MM.1S (cell line): Measurements from ENCODE around the gene ENC1.

Experiments
- DNase-seq: peaks from one replicate; pipeline ENCODE4 v3.0.0-alpha.2; 2015
- H2AFZ ChIP-seq: fragments of 300-600 bp; sonication (generic); 2 replicates; pipeline ENCODE4 v1.6.0; 2016; ENCODE audit warnings: antibody characterized with exemption, low read length
- H3F3A ChIP-seq: fragments of 300-600 bp; sonication (generic); 2 replicates; pipeline ENCODE4 v1.6.1; 2016; ENCODE audit warnings: mild to moderate bottlenecking, antibody characterized with exemption, low read length, moderate library complexity, mixed read lengths; ENCODE audit not compliant: insufficient read depth
- H3K27ac ChIP-seq: fragments of 300-600 bp; sonication (generic); 2 replicates; pipeline ENCODE4 v1.5.1; 2016; ENCODE audit warnings: mild to moderate bottlenecking, low read length
- H3K27me3 ChIP-seq: fragments of 300-600 bp; sonication (generic); replicated peaks from 2 replicates; pipeline ENCODE4 v1.6.0; 2016; ENCODE audit warnings: low read length; ENCODE audit not compliant: insufficient read depth
- H3K36me3 ChIP-seq: fragments of 300-600 bp; sonication (generic); replicated peaks from 2 replicates; pipeline ENCODE4 v1.6.1; 2016; ENCODE audit warnings: mild to moderate bottlenecking, low read length, mixed read lengths; ENCODE audit not compliant: insufficient read depth
- H3K4me1 ChIP-seq: fragments of 300-600 bp; sonication (generic); 2 replicates; pipeline ENCODE4 v1.6.1; 2016; ENCODE audit warnings: low read length, mixed read lengths
- H3K4me2 ChIP-seq: fragments of 300-600 bp; sonication (generic); 2 replicates; pipeline ENCODE4 v1.6.0; 2016; ENCODE audit warnings: low read depth, low read length
- H3K4me3 ChIP-seq: fragments of 300-600 bp; sonication (generic); 2 replicates; pipeline ENCODE4 v1.5.1; 2016; ENCODE audit warnings: low read length, mixed read lengths
- H3K79me2 ChIP-seq: fragments of 300-600 bp; sonication (generic); 2 replicates; pipeline ENCODE4 v1.6.1; 2016; ENCODE audit warnings: mixed run types, low read length, mixed read lengths
- H3K9ac ChIP-seq: fragments of 300-600 bp; sonication (generic); 2 replicates; pipeline ENCODE4 v1.6.1; 2016; ENCODE audit warnings: low read length, mixed read lengths
- H3K9me2 ChIP-seq: fragments of 300-600 bp; sonication (generic); replicated peaks from 2 replicates; pipeline ENCODE4 v1.6.1; 2016; ENCODE audit warnings: mild to moderate bottlenecking, low read length, mixed read lengths; ENCODE audit not compliant: insufficient read depth
- H3K9me3 ChIP-seq: fragments of 300-600 bp; sonication (generic); replicated peaks from 2 replicates; pipeline ENCODE4 v1.6.1; 2016; ENCODE audit warnings: mild to moderate bottlenecking, low read length, mixed read lengths; ENCODE audit not compliant: insufficient read depth
- H4K20me1 ChIP-seq: fragments of 300-600 bp; sonication (generic); 2 replicates; pipeline ENCODE4 v1.6.1; 2016; ENCODE audit warnings: mild to moderate bottlenecking, low read length, moderate library complexity, mixed read lengths; ENCODE audit not compliant: insufficient read depth
- EZH2 ChIP-seq: fragments of 300-600 bp; sonication (generic); optimal IDR thresholded peaks from 2 replicates; pipeline ENCODE3; 2017; ENCODE audit warnings: low read depth, mild to moderate bottlenecking, antibody characterized with exemption, low read length, mixed read lengths
- EZH2phosphoT487 ChIP-seq: fragments of 300-600 bp; sonication (generic); IDR thresholded peaks from 2 replicates; pipeline ENCODE4 v1.6.1; 2018; ENCODE audit warnings: antibody characterized with exemption, low read length
- TF ChIP-seq, protein P1 (sequence below): fragments of 300-600 bp; sonication (generic); IDR thresholded peaks from 2 replicates; pipeline ENCODE4 v1.5.1; 2016; ENCODE audit warnings: antibody characterized with exemption, low read length, mixed read lengths

Gene ENC1

DNA sequence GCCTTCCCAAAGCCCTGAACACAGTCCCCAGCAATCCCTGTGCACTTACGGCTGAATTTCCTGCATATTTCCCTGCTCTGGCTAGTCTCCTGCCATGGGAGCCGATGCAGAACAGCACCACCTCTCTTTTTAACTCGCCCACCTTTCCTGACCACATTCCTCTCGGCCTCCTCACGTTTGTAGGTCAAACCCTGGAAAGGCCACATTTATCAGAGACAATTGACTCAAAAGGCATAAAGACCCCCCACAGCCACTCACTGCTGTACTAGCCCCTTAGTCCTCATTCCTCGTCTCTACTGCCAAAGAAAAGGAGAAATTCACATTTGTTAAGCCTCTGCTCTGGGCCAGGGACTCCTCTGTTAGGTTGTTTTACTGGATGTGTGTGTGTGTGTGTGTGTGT, 43.6 kb downstream of the ENC1 start:
- Histone ChIP-seq H3K9ac (no peak overlapping the region), H4K20me1 (no peaks in the 10 kb centered on the region), H3K4me2 (no peak overlapping the region), H3K27me3 (no peaks in the 10 kb centered on the region), H2AFZ (no peak overlapping the region), H3F3A (no peaks in the 10 kb centered on the region), H3K4me3 (no peak overlapping the region), H3K36me3 (no peaks in the 10 kb centered on the region), H3K79me2 (no peaks in the 10 kb centered on the region), H3K4me1 (no peaks in the 10 kb centered on the region), H3K9me2 (no peaks in the 10 kb centered on the region), H3K27ac (no peak overlapping the region), H3K9me3 (no peaks in the 10 kb centered on the region)
- no peak for DNase-seq
- no peak for TF ChIP-seq EZH2
- TF ChIP-seq, protein P1, sequence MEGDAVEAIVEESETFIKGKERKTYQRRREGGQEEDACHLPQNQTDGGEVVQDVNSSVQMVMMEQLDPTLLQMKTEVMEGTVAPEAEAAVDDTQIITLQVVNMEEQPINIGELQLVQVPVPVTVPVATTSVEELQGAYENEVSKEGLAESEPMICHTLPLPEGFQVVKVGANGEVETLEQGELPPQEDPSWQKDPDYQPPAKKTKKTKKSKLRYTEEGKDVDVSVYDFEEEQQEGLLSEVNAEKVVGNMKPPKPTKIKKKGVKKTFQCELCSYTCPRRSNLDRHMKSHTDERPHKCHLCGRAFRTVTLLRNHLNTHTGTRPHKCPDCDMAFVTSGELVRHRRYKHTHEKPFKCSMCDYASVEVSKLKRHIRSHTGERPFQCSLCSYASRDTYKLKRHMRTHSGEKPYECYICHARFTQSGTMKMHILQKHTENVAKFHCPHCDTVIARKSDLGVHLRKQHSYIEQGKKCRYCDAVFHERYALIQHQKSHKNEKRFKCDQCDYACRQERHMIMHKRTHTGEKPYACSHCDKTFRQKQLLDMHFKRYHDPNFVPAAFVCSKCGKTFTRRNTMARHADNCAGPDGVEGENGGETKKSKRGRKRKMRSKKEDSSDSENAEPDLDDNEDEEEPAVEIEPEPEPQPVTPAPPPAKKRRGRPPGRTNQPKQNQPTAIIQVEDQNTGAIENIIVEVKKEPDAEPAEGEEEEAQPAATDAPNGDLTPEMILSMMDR = no peak
- no peak for TF ChIP-seq EZH2phosphoT487

DNA sequence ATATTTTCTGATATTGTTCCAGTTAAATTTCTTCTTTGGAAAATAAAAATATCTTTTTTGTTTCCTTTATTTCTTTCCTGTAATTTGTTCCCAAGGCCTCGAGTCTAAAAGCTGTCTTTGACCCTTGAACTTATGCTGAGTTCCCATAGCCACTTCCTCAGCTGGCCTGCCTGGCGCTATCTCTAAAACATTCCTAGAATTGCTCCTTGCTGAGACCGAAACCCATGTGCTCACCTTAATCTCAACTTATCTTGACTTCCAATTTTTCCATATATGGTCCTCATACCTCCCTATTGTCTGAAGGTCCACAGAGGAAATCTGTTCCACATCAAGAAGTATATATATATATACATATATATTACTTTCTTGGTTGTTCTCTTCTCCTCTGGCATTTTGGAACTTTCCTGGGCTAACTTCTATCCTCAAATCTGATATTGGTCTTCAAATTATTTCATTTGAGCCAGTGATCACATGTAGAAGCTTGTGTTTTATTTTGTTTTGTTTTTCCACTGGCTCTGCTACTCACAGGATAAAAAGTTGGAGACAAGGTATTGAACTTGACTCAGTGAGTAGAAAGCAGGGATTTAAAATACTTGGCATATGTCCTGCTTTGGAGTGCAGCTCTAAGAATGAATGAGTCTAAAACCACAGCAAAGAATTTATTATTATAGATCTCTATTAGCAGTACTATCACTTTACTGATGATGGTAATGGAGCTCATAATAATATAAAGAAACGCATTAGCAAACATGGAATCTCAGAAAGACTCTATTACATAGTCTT, 45.2 kb downstream of the ENC1 start:
- H3K4me2 ChIP-seq = no peak overlapping the region
- H2AFZ ChIP-seq = no peak overlapping the region
- no peaks in the 10 kb centered on the region for H3K27me3 ChIP-seq
- H3K9ac ChIP-seq = no peak overlapping the region
- H3K4me1 ChIP-seq = no peaks in the 10 kb centered on the region
- TF ChIP-seq, protein P1 = no peak
- TF ChIP-seq EZH2phosphoT487 (no peak), EZH2 (no peak)
- H3F3A ChIP-seq = no peaks in the 10 kb centered on the region
- no peak overlapping the region for H3K27ac ChIP-seq
- H3K79me2 ChIP-seq = no peaks in the 10 kb centered on the region
- H4K20me1 ChIP-seq = no peaks in the 10 kb centered on the region
- H3K9me2 ChIP-seq = no peaks in the 10 kb centered on the region
- no peaks in the 10 kb centered on the region for H3K36me3 ChIP-seq
- DNase-seq = no peak
- no peaks in the 10 kb centered on the region for H3K9me3 ChIP-seq
- H3K4me3 ChIP-seq = no peak overlapping the region

DNA sequence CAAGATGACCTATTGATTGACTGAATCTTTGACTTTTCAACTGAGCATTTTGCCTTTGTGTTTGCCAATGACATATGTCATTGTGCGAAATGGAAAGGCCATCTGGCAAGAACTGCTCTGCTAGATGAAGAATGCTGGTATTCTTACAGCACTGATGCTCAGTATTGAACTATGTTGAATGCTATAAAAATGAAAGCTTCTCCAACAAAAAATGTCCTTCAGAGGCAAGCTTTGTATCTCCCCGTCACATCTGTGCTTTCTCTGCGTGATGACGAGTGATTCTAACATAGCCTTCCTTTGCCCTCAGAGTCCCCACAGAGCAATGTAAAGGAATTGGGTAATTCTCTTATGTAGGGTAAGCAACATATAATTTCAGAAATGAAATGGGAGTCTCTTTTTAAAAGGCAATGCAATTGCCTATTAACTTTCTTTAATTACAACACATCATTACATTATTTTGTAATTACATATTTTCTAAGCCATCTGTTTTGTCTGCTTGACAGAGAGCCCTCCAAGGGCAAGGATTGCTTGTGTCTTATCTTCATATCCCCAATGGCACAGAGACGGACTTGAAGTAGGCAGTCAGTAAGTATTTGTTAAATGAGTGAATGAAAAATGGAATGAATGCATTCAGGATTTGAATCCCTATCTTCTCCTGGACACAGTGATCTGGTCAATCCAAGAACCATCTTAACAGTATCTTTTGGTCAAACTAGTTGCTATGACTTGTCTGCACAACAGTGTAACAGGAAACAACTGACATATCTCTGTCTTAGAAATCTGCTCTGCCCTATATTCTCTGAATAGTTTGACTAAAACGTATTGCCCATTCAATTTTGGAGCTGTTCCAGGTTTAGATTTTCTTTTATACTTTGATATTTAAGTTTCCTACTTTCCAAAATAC, 46.1 kb downstream of the ENC1 start:
- H3K9ac ChIP-seq = no peak overlapping the region
- no peaks in the 10 kb centered on the region for H4K20me1 ChIP-seq
- no peaks in the 10 kb centered on the region for H3K27me3 ChIP-seq
- no peak overlapping the region for H2AFZ ChIP-seq
- DNase-seq = no peak
- TF ChIP-seq EZH2phosphoT487 (no peak), EZH2 (no peak)
- TF ChIP-seq, protein P1 = no peak
- H3K4me3 ChIP-seq = no peak overlapping the region
- H3F3A ChIP-seq = no peaks in the 10 kb centered on the region
- no peaks in the 10 kb centered on the region for H3K9me2 ChIP-seq
- H3K79me2 ChIP-seq = no peaks in the 10 kb centered on the region
- H3K36me3 ChIP-seq = no peaks in the 10 kb centered on the region
- no peaks in the 10 kb centered on the region for H3K4me1 ChIP-seq
- H3K9me3 ChIP-seq = no peaks in the 10 kb centered on the region
- no peak overlapping the region for H3K27ac ChIP-seq
- no peak overlapping the region for H3K4me2 ChIP-seq
